ENCODE data around the gene CHST15. TPM values are rescaled to one million over a fixed set of nuclear protein-coding genes. Genes with fewer than 3 reads are reported as not detected.

Gene CHST15
- total RNA-seq, 2 donors from 2014 or later = 4.7 to 10.2 TPM

GRCh38 chr10:124003481-124003870 is 89.9 kb downstream of the CHST15 start:
- H3K27me3 ChIP-seq = no peaks in the 10 kb centered on the region
- no peak for TF ChIP-seq CTCF (IDR thresholded peaks at IDR 0.05)
- H3K4me1 ChIP-seq = no peaks in the 10 kb centered on the region
- H3K4me3 ChIP-seq = no peak overlapping the region
- DNase-seq = peak; percentile 4
- H3K27ac ChIP-seq = no peak overlapping the region
- H3K9me3 ChIP-seq = no peaks in the 10 kb centered on the region
- intact Hi-C loops (cut with DNase I) = no loop called here
- no peaks in the 10 kb centered on the region for H3K36me3 ChIP-seq
- H3K9ac ChIP-seq (ENCODE audit: low read depth in 2 of 2, low read length in 2 of 2) = no peak overlapping the region

GRCh38 chr10:124003070-124003419 is 90.4 kb downstream of the CHST15 start:
- no peak for TF ChIP-seq CTCF (IDR thresholded peaks at IDR 0.05)
- Histone ChIP-seq H3K27me3 (no peaks in the 10 kb centered on the region), H3K9ac (ENCODE audit: low read depth in 2 of 2, low read length in 2 of 2) (no peak overlapping the region), H3K4me3 (no peak overlapping the region), H3K27ac (no peak overlapping the region), H3K4me1 (no peaks in the 10 kb centered on the region), H3K9me3 (no peaks in the 10 kb centered on the region), H3K36me3 (no peaks in the 10 kb centered on the region)
- intact Hi-C loops (cut with DNase I) = no loop called here
- DNase-seq = peak; percentile 7

GRCh38 chr10:124002391-124003069 is 90.9 kb downstream of the CHST15 start:
- Histone ChIP-seq H3K4me1 (no peaks in the 10 kb centered on the region), H3K9me3 (no peaks in the 10 kb centered on the region), H3K4me3 (no peak overlapping the region), H3K27ac (no peak overlapping the region), H3K27me3 (no peaks in the 10 kb centered on the region), H3K36me3 (no peaks in the 10 kb centered on the region), H3K9ac (ENCODE audit: low read depth in 2 of 2, low read length in 2 of 2) (no peak overlapping the region)
- intact Hi-C loops (cut with DNase I) = no loop called here
- no peak for TF ChIP-seq CTCF (IDR thresholded peaks at IDR 0.05)
- DNase-seq = peak; percentile 8

GRCh38 chr10:124001391-124002148 is 91.8 kb downstream of the CHST15 start:
- DNase-seq = peak; percentile 14
- intact Hi-C loops (cut with DNase I) = no loop called here
- H3K9ac ChIP-seq (ENCODE audit: low read depth in 2 of 2, low read length in 2 of 2) = no peak overlapping the region
- no peaks in the 10 kb centered on the region for H3K4me1 ChIP-seq
- H3K27me3 ChIP-seq = no peaks in the 10 kb centered on the region
- no peaks in the 10 kb centered on the region for H3K36me3 ChIP-seq
- no peak for TF ChIP-seq CTCF (IDR thresholded peaks at IDR 0.05)
- no peak overlapping the region for H3K4me3 ChIP-seq
- no peaks in the 10 kb centered on the region for H3K9me3 ChIP-seq
- no peak overlapping the region for H3K27ac ChIP-seq

DNA sequence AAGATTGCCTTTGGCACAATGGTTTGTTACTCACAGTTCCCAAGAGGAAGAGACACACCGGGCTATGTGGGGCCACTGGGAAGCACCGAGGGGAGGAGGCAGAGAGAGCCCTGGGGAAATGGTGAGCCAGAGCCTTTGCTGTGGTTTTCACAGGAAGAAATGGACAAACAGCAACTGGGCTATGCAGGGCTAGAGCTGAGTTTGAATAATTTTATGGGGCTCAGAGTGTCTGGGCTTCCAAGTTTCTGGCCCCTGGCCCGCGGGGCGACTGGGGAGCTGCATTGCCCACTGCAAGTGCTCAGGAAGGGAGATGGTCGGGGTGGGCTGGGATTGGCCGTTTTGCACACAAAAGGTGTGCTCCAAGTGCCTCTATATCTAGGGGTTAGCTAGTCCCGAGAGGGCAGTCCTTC is 92.6 kb downstream of the CHST15 start:
- Histone ChIP-seq H3K4me3 (no peak overlapping the region), H3K36me3 (no peaks in the 10 kb centered on the region), H3K9ac (ENCODE audit: low read depth in 2 of 2, low read length in 2 of 2) (no peak overlapping the region), H3K9me3 (no peaks in the 10 kb centered on the region), H3K27ac (no peak overlapping the region), H3K27me3 (no peaks in the 10 kb centered on the region), H3K4me1 (no peaks in the 10 kb centered on the region)
- DNase-seq = no peak
- TF ChIP-seq CTCF (IDR thresholded peaks at IDR 0.05) = no peak
- intact Hi-C loops (cut with DNase I) = no loop called here

Measured in colonic mucosa (tissue), 4 donors.